Endothelial cell of umbilical vein (primary cell): ENCODE measurements around the gene FBH1. TPM values are rescaled to one million over a fixed set of nuclear protein-coding genes. Genes with fewer than 3 reads are reported as not detected.

Experiments
- BruUV-seq: library from RNA; stranded (reverse); fragments of 400-500 nt; replicated peaks from 2 replicates; lab custom pipeline; 2021; lab: Mats Ljungman, UMichigan
- CTCF ChIA-PET: fragments of 300-600, 350-600 bp; sonication (Branson Sonifier 250); formaldehyde crosslinking; loops from one replicate; lab custom pipeline; 2021; ENCODE audit warnings: antibody characterized with exemption, inconsistent platforms; lab: Charles Lee
- POLR2A ChIA-PET: fragments of 300-600, 350-600 bp; sonication (Branson Sonifier 250); formaldehyde crosslinking; loops from one replicate; lab custom pipeline; 2021; ENCODE audit warnings: antibody characterized with exemption, inconsistent platforms; lab: Charles Lee
- DNase-seq: peaks from one replicate; pipeline ENCODE4 v3.0.0-alpha.2; 2011; ENCODE audit warnings: low read depth, low spot score
- FAIRE-seq: peaks from 2 replicates; lab custom pipeline; 2011; peaks lifted over from hg19 to GRCh38; lab: Jason Lieb, UNC
- H2AFZ ChIP-seq: 2 replicates; pipeline ENCODE4 v1.6.0; 2012; ENCODE audit warnings: low read depth, low read length, control low read depth, inconsistent platforms
- H3K27ac ChIP-seq: 2 replicates; pipeline ENCODE4 v1.5.1; 2011; ENCODE audit warnings: low read depth, mild to moderate bottlenecking, control low read depth, low read length, moderate library complexity; ENCODE audit not compliant: insufficient read depth
- H3K27me3 ChIP-seq, 2 experiments: 2 replicates each; pipeline versions ENCODE4 v1.6.0 to v1.6.1; 2011; ENCODE audit warnings: low read length in 2 of 2, mixed read lengths in 1 of 2; ENCODE audit not compliant: control insufficient read depth in 2 of 2, insufficient read depth in 2 of 2
- H3K36me3 ChIP-seq, 2 experiments: 2 replicates in 1 of 2; 3 replicates in 1 of 2; pipeline ENCODE4 v1.5.1; 2011; ENCODE audit warnings: low read length in 2 of 2, mild to moderate bottlenecking in 1 of 2, moderate library complexity in 1 of 2; ENCODE audit not compliant: control insufficient read depth in 2 of 2, insufficient read depth in 2 of 2; ENCODE audit errors: extremely low read depth in 1 of 2
- H3K4me1 ChIP-seq: 3 replicates; pipeline ENCODE4 v1.5.1; 2011; ENCODE audit warnings: mild to moderate bottlenecking, low read length; ENCODE audit not compliant: control insufficient read depth, insufficient read depth; ENCODE audit errors: extremely low read depth
- H3K4me2 ChIP-seq: 2 replicates; pipeline ENCODE4 v1.6.1; 2011; ENCODE audit warnings: low read length, control low read depth, mixed read lengths; ENCODE audit not compliant: insufficient read depth
- H3K4me3 ChIP-seq, 3 experiments: fragments of 200-600 bp in 1 of 3; sonication (generic), shearing (Covaris generic) in 1 of 3; replicated peaks in 1 of 3; 2 replicates each; pipeline ENCODE4 v1.5.1; 2011 to 2016; ENCODE audit warnings: control low read depth in 3 of 3, low read length in 3 of 3, mild to moderate bottlenecking in 2 of 3, inconsistent platforms in 1 of 3, low read depth in 1 of 3, moderate library complexity in 1 of 3; ENCODE audit not compliant: insufficient read depth in 1 of 3
- H3K79me2 ChIP-seq: 2 replicates; pipeline ENCODE4 v1.6.0; 2012; ENCODE audit warnings: low read length, inconsistent platforms; ENCODE audit not compliant: control insufficient read depth, insufficient read depth
- H3K9ac ChIP-seq: replicated peaks from 2 replicates; pipeline ENCODE3; 2011; ENCODE audit warnings: low read length, control low read depth; ENCODE audit not compliant: insufficient read depth; ENCODE audit errors: extremely low read depth
- H3K9me1 ChIP-seq: replicated peaks from 3 replicates; pipeline ENCODE4 v1.6.0; 2011; ENCODE audit warnings: mild to moderate bottlenecking, low read length; ENCODE audit not compliant: control insufficient read depth, insufficient read depth; ENCODE audit errors: extremely low read depth
- H3K9me3 ChIP-seq: replicated peaks from 2 replicates; pipeline ENCODE4 v1.5.1; 2012; ENCODE audit warnings: low read length, inconsistent platforms; ENCODE audit not compliant: control insufficient read depth, insufficient read depth
- H4K20me1 ChIP-seq: replicated peaks from 2 replicates; pipeline ENCODE3; 2011; ENCODE audit warnings: mild to moderate bottlenecking, low read length; ENCODE audit not compliant: control insufficient read depth, insufficient read depth; ENCODE audit errors: extremely low read depth
- EZH2 ChIP-seq: IDR thresholded peaks from 2 replicates; pipeline ENCODE4 v1.6.1; 2012; ENCODE audit warnings: borderline replicate concordance, low read depth, mild to moderate bottlenecking, moderate library complexity, low read length, inconsistent platforms; ENCODE audit not compliant: severe bottlenecking
- FOS ChIP-seq: IDR thresholded peaks from 2 replicates; pipeline ENCODE4 v1.6.1; 2011; ENCODE audit warnings: mild to moderate bottlenecking, low read length, moderate library complexity, borderline replicate concordance; ENCODE audit not compliant: insufficient read depth
- GATA2 ChIP-seq: IDR thresholded peaks from 2 replicates; pipeline ENCODE4 v1.7.0; 2011; ENCODE audit warnings: low read depth, mild to moderate bottlenecking, moderate library complexity, mixed read lengths, low read length; ENCODE audit not compliant: insufficient read length, insufficient read depth
- JUN ChIP-seq: IDR thresholded peaks from 2 replicates; pipeline ENCODE4 v1.6.1; 2011; ENCODE audit warnings: borderline replicate concordance, low read depth; ENCODE audit not compliant: insufficient read length, insufficient read depth
- MYC ChIP-seq: IDR thresholded peaks from one replicate; pipeline ENCODE4 v1.6.1; 2011; ENCODE audit warnings: mild to moderate bottlenecking, low read depth, low read length
- POLR2A ChIP-seq: IDR thresholded peaks from 2 replicates; pipeline ENCODE4 v1.6.1; 2012; ENCODE audit warnings: low read depth, mild to moderate bottlenecking, control low read depth, low read length
- POLR2AphosphoS5 ChIP-seq: IDR thresholded peaks from 2 replicates; pipeline ENCODE4 v1.6.1; 2012; ENCODE audit warnings: low read depth, mild to moderate bottlenecking, control low read depth, low read length, moderate library complexity; ENCODE audit not compliant: insufficient read depth
- dilution Hi-C: fragments of 300-500 bp; cut with MboI; formaldehyde crosslinking; loops from one replicate; pipeline ENCODE4 v1.15.0; 2019; ENCODE audit warnings: low sequenced_read_pairs; ENCODE audit not compliant: extremely low pct_ligation_motif_present
- intact Hi-C: fragments of 100-400 bp; cut with micrococcal nuclease; formaldehyde crosslinking; loops from one replicate; pipeline ENCODE4 v1.10.0; 2022
- polyA plus RNA-seq, 4 experiments: library from polyadenylated mRNA; depleted of rRNA in 3 of 4; stranded (reverse) in 3 of 4; unstranded in 1 of 4; fragments of >200 nt; gene quantifications; 2 replicates each; pipeline versions ENCODE4 v1.2.1 to v1.2.3, GENCODE V29; 2011 to 2012; ENCODE audit warnings: missing spikeins in 1 of 4
- total RNA-seq: library from RNA; stranded (reverse); gene quantifications from 2 replicates; pipeline ENCODE4 v1.2.3, GENCODE V29; 2021
- TF ChIP-seq, protein P1 (sequence below): IDR thresholded peaks from 2 replicates; pipeline ENCODE4 v1.6.1; 2011; ENCODE audit not compliant: insufficient read depth, insufficient read length
- TF ChIP-seq, protein P2 (sequence below), 2 donors: IDR thresholded peaks; 1 replicate in 1 of 2; 2 replicates in 1 of 2; pipeline ENCODE4 v1.5.1; 2011; ENCODE audit warnings: low read length in 2 of 2, mild to moderate bottlenecking in 2 of 2, moderate library complexity in 2 of 2, control low read depth in 1 of 2, inconsistent platforms in 1 of 2, low read depth in 1 of 2; ENCODE audit not compliant: insufficient read depth in 1 of 2; ENCODE audit errors: extremely low read depth in 1 of 2

Gene FBH1
- total and polyA plus RNA-seq, 2 donors (not counting 3 experiments of a cell fraction or from before 2014, with no cell fraction given) = 71.4 to 97.0 TPM

DNA sequence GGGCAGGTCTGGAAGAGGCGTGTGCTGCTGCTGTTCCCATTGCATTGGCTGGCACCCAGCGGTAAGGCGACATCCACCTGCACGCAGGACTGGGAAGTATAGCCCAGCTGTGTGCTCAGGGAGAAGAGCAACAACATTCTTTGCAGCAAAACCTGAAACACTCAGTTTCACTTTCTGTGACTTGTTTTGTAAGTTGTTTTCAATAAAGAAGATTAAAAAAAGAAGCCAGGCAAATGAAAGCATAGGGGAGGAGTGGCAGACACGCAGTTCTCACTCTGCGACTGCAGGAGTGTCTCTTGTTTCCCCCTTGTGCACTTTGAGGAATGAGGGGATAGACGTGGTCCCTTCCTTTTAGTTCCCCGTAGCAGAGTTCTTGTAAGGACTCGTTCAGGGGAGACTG is 5.8 kb downstream of the FBH1 start:
- Histone ChIP-seq H2AFZ (no peak overlapping the region), H3K9me1 (no peaks in the 10 kb centered on the region), H3K36me3 (peaks cover 10 to 11% of the 10 kb centered on the region in 2 experiments), H3K4me2 (no peak overlapping the region), H3K79me2 (peaks cover 58% of the 10 kb centered on the region), H3K4me1 (peaks cover 29% of the 10 kb centered on the region), H3K27ac (no peak overlapping the region), H3K27me3 (no peaks in the 10 kb centered on the region), H3K9me3 (no peaks in the 10 kb centered on the region), H3K9ac (no peak overlapping the region), H3K4me3 (no peak overlapping the region), H4K20me1 (no peaks in the 10 kb centered on the region)
- POLR2A ChIA-PET = no interaction called here
- DNase-seq (no peak), FAIRE-seq (no peak)
- intact Hi-C loops = no loop called here
- CTCF ChIA-PET = no interaction called here
- dilution Hi-C loops = no loop called here
- BruUV-seq = no TSS peak
- TF ChIP-seq, protein P1, sequence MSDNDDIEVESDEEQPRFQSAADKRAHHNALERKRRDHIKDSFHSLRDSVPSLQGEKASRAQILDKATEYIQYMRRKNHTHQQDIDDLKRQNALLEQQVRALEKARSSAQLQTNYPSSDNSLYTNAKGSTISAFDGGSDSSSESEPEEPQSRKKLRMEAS = no peak
- TF ChIP-seq FOS = no peak
- TF ChIP-seq, protein P2, sequence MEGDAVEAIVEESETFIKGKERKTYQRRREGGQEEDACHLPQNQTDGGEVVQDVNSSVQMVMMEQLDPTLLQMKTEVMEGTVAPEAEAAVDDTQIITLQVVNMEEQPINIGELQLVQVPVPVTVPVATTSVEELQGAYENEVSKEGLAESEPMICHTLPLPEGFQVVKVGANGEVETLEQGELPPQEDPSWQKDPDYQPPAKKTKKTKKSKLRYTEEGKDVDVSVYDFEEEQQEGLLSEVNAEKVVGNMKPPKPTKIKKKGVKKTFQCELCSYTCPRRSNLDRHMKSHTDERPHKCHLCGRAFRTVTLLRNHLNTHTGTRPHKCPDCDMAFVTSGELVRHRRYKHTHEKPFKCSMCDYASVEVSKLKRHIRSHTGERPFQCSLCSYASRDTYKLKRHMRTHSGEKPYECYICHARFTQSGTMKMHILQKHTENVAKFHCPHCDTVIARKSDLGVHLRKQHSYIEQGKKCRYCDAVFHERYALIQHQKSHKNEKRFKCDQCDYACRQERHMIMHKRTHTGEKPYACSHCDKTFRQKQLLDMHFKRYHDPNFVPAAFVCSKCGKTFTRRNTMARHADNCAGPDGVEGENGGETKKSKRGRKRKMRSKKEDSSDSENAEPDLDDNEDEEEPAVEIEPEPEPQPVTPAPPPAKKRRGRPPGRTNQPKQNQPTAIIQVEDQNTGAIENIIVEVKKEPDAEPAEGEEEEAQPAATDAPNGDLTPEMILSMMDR (IDR thresholded peaks at IDR 0.05; ENCODE audit: extremely low read depth in 1 of 2, insufficient read depth in 1 of 2, low read depth in 1 of 2, low read length in 2 of 2) = no peak
- TF ChIP-seq POLR2A = no peak
- no peak for TF ChIP-seq MYC
- TF ChIP-seq EZH2 = no peak
- TF ChIP-seq GATA2 = no peak
- TF ChIP-seq JUN = no peak
- no peak for TF ChIP-seq POLR2AphosphoS5
